Esophagus muscularis mucosa (tissue), 4 donors: ENCODE results near the gene SND1. TPM values are rescaled to one million over a fixed set of nuclear protein-coding genes. Genes with fewer than 3 reads are reported as not detected.

Source experiments
- DNase-seq: peaks from one replicate; pipeline ENCODE4 v3.0.0-alpha.2; 2017; ENCODE audit errors: extremely low spot score
- H3K27ac ChIP-seq, 4 donors: fragments of 200-600 bp; sonication (generic); replicated peaks in 1 of 4; 1 replicate in 3 of 4; 2 replicates in 1 of 4; pipeline ENCODE4 v1.5.1; 2016 to 2019; ENCODE audit warnings: mild to moderate bottlenecking in 1 of 4
- H3K27me3 ChIP-seq, 4 donors: fragments of 200-600 bp; sonication (generic); one replicate each; pipeline versions ENCODE4 v1.5.1 to v1.6.0; 2016 to 2019
- H3K36me3 ChIP-seq, 4 donors: fragments of 200-600 bp; sonication (generic); one replicate each; pipeline ENCODE4 v1.5.1; 2016 to 2019
- H3K4me1 ChIP-seq, 4 donors: fragments of 200-600 bp; sonication (generic); one replicate each; pipeline ENCODE4 v1.5.1; 2016 to 2019
- H3K4me3 ChIP-seq, 4 donors: fragments of 200-600 bp; sonication (generic); 1 replicate in 2 of 4; 2 replicates in 2 of 4; pipeline ENCODE4 v1.5.1; 2016 to 2019; ENCODE audit warnings: mild to moderate bottlenecking in 4 of 4, moderate library complexity in 1 of 4
- H3K9me3 ChIP-seq, 4 donors: fragments of 200-600 bp; sonication (generic); 1 replicate in 3 of 4; 2 replicates in 1 of 4; pipeline ENCODE4 v1.5.1; 2016 to 2019
- EP300 ChIP-seq: sonication (generic); formaldehyde crosslinking; IDR thresholded peaks from one replicate; pipeline ENCODE4 v1.6.1; 2017; ENCODE audit warnings: antibody characterized with exemption
- POLR2A ChIP-seq: fragments of 450-650 bp; IDR thresholded peaks from one replicate; pipeline ENCODE4 v1.6.1; 2017; ENCODE audit warnings: antibody characterized with exemption, moderate library complexity, mild to moderate bottlenecking, low read depth
- POLR2AphosphoS5 ChIP-seq, 2 donors: sonication (generic); formaldehyde crosslinking; IDR thresholded peaks; one replicate each; pipeline ENCODE4 v1.6.1; 2017; ENCODE audit warnings: antibody characterized with exemption in 2 of 2
- WGBS: methylation state at CpG from one replicate; pipeline ENCODE4 v1.1.5; 2018; 5-methylcytosine and 5-hydroxymethylcytosine counted together
- intact Hi-C: fragments of 100-400 bp; cut with DNase I; formaldehyde crosslinking; loops from one replicate; pipeline ENCODE4 v1.15.1; 2023
- total RNA-seq, 4 donors: library from RNA; depleted of rRNA; stranded (reverse); fragments of >200 nt; gene quantifications; one replicate each; pipeline versions ENCODE4 v1.1.0 to v1.2.1, GENCODE V29; 2016
- TF ChIP-seq, protein P1 (sequence below), 3 experiments: fragments of 200-600 bp in 2 of 3; fragments of 450-650 bp in 1 of 3; sonication (generic) in 2 of 3; IDR thresholded peaks; one replicate each; pipeline ENCODE4 v1.5.1; 2017 to 2019; ENCODE audit warnings: antibody characterized with exemption in 3 of 3, mild to moderate bottlenecking in 2 of 3, moderate library complexity in 1 of 3

The SND1 gene
- total RNA-seq, 4 donors from 2014 or later: 71.4 to 91.2 (median 81.3) TPM

DNA sequence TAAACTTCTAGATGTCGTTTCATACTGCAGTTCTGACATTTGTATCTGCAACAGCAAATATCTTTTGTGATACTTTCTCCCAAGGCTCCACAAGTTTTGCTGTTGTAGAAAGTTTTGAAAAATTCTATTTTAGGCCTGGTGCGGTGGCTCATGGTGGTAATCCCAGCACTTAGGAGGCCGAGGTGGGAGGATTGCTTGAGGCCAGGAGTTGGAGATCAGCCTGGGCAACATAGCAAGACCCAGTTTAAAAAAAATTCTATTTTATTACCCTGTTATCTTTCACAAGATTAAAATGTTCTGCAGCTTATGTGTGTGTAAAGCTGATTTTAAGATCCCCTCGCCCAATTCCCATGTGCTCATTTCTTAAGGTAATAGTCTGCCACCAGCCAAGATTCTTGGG, 1.4 kb downstream of the SND1 start:
- no peaks in the 10 kb centered on the region for H3K27me3 ChIP-seq
- no peaks in the 10 kb centered on the region for H3K9me3 ChIP-seq
- TF ChIP-seq POLR2A (no peak), EP300 (no peak), POLR2AphosphoS5 (IDR thresholded peaks at IDR 0.05) (no peak)
- TF ChIP-seq, protein P1, sequence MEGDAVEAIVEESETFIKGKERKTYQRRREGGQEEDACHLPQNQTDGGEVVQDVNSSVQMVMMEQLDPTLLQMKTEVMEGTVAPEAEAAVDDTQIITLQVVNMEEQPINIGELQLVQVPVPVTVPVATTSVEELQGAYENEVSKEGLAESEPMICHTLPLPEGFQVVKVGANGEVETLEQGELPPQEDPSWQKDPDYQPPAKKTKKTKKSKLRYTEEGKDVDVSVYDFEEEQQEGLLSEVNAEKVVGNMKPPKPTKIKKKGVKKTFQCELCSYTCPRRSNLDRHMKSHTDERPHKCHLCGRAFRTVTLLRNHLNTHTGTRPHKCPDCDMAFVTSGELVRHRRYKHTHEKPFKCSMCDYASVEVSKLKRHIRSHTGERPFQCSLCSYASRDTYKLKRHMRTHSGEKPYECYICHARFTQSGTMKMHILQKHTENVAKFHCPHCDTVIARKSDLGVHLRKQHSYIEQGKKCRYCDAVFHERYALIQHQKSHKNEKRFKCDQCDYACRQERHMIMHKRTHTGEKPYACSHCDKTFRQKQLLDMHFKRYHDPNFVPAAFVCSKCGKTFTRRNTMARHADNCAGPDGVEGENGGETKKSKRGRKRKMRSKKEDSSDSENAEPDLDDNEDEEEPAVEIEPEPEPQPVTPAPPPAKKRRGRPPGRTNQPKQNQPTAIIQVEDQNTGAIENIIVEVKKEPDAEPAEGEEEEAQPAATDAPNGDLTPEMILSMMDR (IDR thresholded peaks at IDR 0.05): no peak
- peak overlapping the region in 2 of 4 donors; percentile 92 to 97 for H3K4me3 ChIP-seq
- WGBS: 96% methylated on average over 4 of the region's 4 CpGs
- H3K36me3 ChIP-seq: no peaks in the 10 kb centered on the region
- H3K27ac ChIP-seq: no peak overlapping the region
- peaks cover 24 to 45% (median 37%) of the 10 kb centered on the region in 4 donors for H3K4me1 ChIP-seq
- intact Hi-C loops: loop anchor here (2.0 kb wide), 1 partner anchor 69 kb away; the partner anchor contains the start of gene GCC1
- DNase-seq: no peak

- Histone ChIP-seq H3K27me3 (no peaks in the 10 kb centered on the region), H3K36me3 (no peaks in the 10 kb centered on the region), H3K9me3 (no peaks in the 10 kb centered on the region), H3K4me1 (peaks cover 24 to 51% (median 37%) of the 10 kb centered on the region in 4 donors), H3K4me3 (no peak overlapping the region), H3K27ac (no peak overlapping the region)
- WGBS: 73% methylated on average over 5 of the region's 5 CpGs
- intact Hi-C loops: no loop called here
- no peak for TF ChIP-seq POLR2AphosphoS5 (IDR thresholded peaks at IDR 0.05)
- TF ChIP-seq, protein P1 (IDR thresholded peaks at IDR 0.05): no peak
- no peak for TF ChIP-seq POLR2A
- no peak for TF ChIP-seq EP300
- no peak for DNase-seq
Observed at GRCh38 chr7:127654404-127655394, 2.7 kb downstream of the SND1 start.

GRCh38 chr7:127655720-127656119, 3.7 kb downstream of the SND1 start:
- Histone ChIP-seq H3K27ac (no peak overlapping the region), H3K27me3 (no peaks in the 10 kb centered on the region), H3K4me3 (no peak overlapping the region), H3K9me3 (no peaks in the 10 kb centered on the region), H3K36me3 (peaks cover 0 to 8% (median 0%) of the 10 kb centered on the region in 4 donors), H3K4me1 (peaks cover 24 to 50% (median 36%) of the 10 kb centered on the region in 4 donors)
- DNase-seq: no peak
- TF ChIP-seq POLR2A (no peak), POLR2AphosphoS5 (IDR thresholded peaks at IDR 0.05) (no peak), EP300 (no peak)
- TF ChIP-seq, protein P1 (IDR thresholded peaks at IDR 0.05): no peak
- intact Hi-C loops: no loop called here
- WGBS: 80% methylated on average over 2 of the region's 2 CpGs

DNA sequence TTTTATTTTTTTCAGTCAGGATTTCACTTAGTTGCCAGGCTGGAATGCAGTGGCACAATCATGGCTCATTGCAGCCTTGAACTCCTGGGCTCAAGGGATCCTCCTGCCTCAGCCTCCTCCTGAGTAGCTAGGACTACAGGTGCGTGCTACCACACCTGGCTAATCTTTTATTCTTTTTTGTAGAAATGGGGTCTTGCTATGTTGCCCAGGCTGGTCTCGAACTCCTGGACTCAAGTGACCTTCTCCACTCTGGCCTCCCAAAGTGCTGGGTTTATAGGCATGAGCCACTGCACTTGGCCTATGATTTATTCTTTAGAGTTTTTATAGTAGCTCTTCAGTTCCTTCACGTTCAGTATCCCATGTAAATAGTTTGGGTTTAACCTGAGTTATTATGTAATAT, 5.5 kb downstream of the SND1 start:
- WGBS: 93% methylated on average over 3 of the region's 3 CpGs
- intact Hi-C loops: no loop called here

More for the DNA sequence above, 5.5 kb downstream of the SND1 start:
- TF ChIP-seq POLR2A (no peak), EP300 (no peak), POLR2AphosphoS5 (IDR thresholded peaks at IDR 0.05) (no peak)
- TF ChIP-seq, protein P1 (IDR thresholded peaks at IDR 0.05): no peak
- Histone ChIP-seq H3K27me3 (no peaks in the 10 kb centered on the region), H3K4me3 (no peak overlapping the region), H3K9me3 (no peaks in the 10 kb centered on the region), H3K4me1 (peaks cover 24 to 42% (median 28%) of the 10 kb centered on the region in 4 donors), H3K27ac (no peak overlapping the region), H3K36me3 (peaks cover 0 to 12% (median 0%) of the 10 kb centered on the region in 4 donors)
- DNase-seq: no peak
